GM18907 (cell line): ENCODE data around the gene MAN1B1.

Experiments used
- ATAC-seq: cut with Tn5 transposase; IDR thresholded peaks from one replicate; pipeline ENCODE4 v1.9.1; 2021; ENCODE audit warnings: mild to moderate bottlenecking, moderate library complexity; ENCODE audit not compliant: unreplicated experiment

The MAN1B1 gene

GRCh38 chr9:137083394-137084004 is 3.3 kb upstream of the MAN1B1 start:
- no peak for ATAC-seq

GRCh38 chr9:137084526-137084925 is 2.3 kb upstream of the MAN1B1 start:
- no peak for ATAC-seq

GRCh38 chr9:137085920-137086530 is 760 bp upstream of the MAN1B1 start:
- peak; percentile 26 for ATAC-seq

GRCh38 chr9:137087409-137087925 is 682 bp downstream of the MAN1B1 start:
- no peak for ATAC-seq

GRCh38 chr9:137088121-137088520 is 1.3 kb downstream of the MAN1B1 start:
- no peak for ATAC-seq

- ATAC-seq: no peak
Measured at GRCh38 chr9:137089232-137089947, 2.6 kb downstream of the MAN1B1 start.

GRCh38 chr9:137095664-137096517 is 9.1 kb downstream of the MAN1B1 start:
- ATAC-seq: peak; percentile 77

GRCh38 chr9:137096785-137097546 is 10.2 kb downstream of the MAN1B1 start:
- no peak for ATAC-seq

- ATAC-seq: no peak
Measured at GRCh38 chr9:137097761-137098462, 11.1 kb downstream of the MAN1B1 start.

- ATAC-seq: no peak
Measured at GRCh38 chr9:137099231-137099630, 12.4 kb downstream of the MAN1B1 start.

GRCh38 chr9:137103206-137103999 is 16.6 kb downstream of the MAN1B1 start:
- ATAC-seq: no peak

- ATAC-seq: no peak
Measured at GRCh38 chr9:137105814-137106661, 19.3 kb downstream of the MAN1B1 start.

GRCh38 chr9:137106662-137107250 is 20.0 kb downstream of the MAN1B1 start:
- no peak for ATAC-seq

GRCh38 chr9:137107312-137107921 is 20.6 kb downstream of the MAN1B1 start:
- ATAC-seq: no peak

GRCh38 chr9:137107982-137108381 is 21.2 kb downstream of the MAN1B1 start:
- ATAC-seq: no peak

- ATAC-seq: no peak
Measured at GRCh38 chr9:137108608-137109249, 21.9 kb downstream of the MAN1B1 start.
